Natural killer cell (primary cell): ENCODE data around the gene SLC22A12. TPM values are rescaled to one million over a fixed set of nuclear protein-coding genes. Genes with fewer than 3 reads are reported as not detected.

ENCODE experiments used
- ATAC-seq, 3 donors: fragments of 150-1000 bp in 2 of 3; fragments of 200-7000 bp in 1 of 3; cut with Tn5 transposase; 1 replicate in 1 of 3; 2 replicates in 2 of 3; pipeline ENCODE4 v1.10.0; 2021; ENCODE audit warnings: mild to moderate bottlenecking in 2 of 3, moderate library complexity in 2 of 3
- DNase-seq, 2 donors: peaks; one replicate each; pipeline versions ENCODE4 v3.0.0 to v3.0.0-alpha.2; 2013 to 2021; ENCODE audit warnings: mixed read lengths in 1 of 2
- H3K27ac ChIP-seq: one replicate; pipeline ENCODE4 v1.5.1; 2013; ENCODE audit warnings: mild to moderate bottlenecking, low read length
- H3K27me3 ChIP-seq: one replicate; pipeline ENCODE4 v1.6.1; 2013; ENCODE audit warnings: low read length; ENCODE audit not compliant: control insufficient read depth, insufficient read depth
- H3K36me3 ChIP-seq: one replicate; pipeline ENCODE4 v1.6.1; 2013; ENCODE audit warnings: low read length; ENCODE audit not compliant: control insufficient read depth, insufficient read depth
- H3K4me1 ChIP-seq: one replicate; pipeline ENCODE4 v1.6.1; 2013; ENCODE audit warnings: low read length; ENCODE audit not compliant: control insufficient read depth, insufficient read depth
- H3K4me3 ChIP-seq: one replicate; pipeline ENCODE4 v1.5.1; 2013; ENCODE audit warnings: low read length
- H3K9me3 ChIP-seq: one replicate; pipeline ENCODE4 v1.6.1; 2013; ENCODE audit warnings: low read length; ENCODE audit not compliant: control insufficient read depth, insufficient read depth
- H3K27ac Mint-ChIP-seq, 2 donors: one replicate each; pipeline ENCODE4 v1.8.0; 2022; ENCODE audit warnings: mild to moderate bottlenecking in 2 of 2, mixed read lengths in 2 of 2, moderate library complexity in 1 of 2
- H3K27me3 Mint-ChIP-seq, 2 donors: one replicate each; pipeline ENCODE4 v1.8.0; 2022; ENCODE audit warnings: low read depth in 2 of 2, mixed read lengths in 2 of 2
- H3K36me3 Mint-ChIP-seq: one replicate; pipeline ENCODE4 v1.8.0; 2022; ENCODE audit warnings: mixed read lengths
- H3K4me1 Mint-ChIP-seq, 2 donors: one replicate each; pipeline ENCODE4 v1.8.0; 2022; ENCODE audit warnings: mixed read lengths in 2 of 2
- H3K4me3 Mint-ChIP-seq: one replicate; pipeline ENCODE4 v1.8.0; 2022; ENCODE audit warnings: mild to moderate bottlenecking, moderate library complexity, mixed read lengths
- H3K9me3 Mint-ChIP-seq, 2 donors: one replicate each; pipeline ENCODE4 v1.8.0; 2022; ENCODE audit warnings: mixed read lengths in 2 of 2
- WGBS: methylation state at CpG from one replicate; pipeline ENCODE4 v1.1.7; 2013; ENCODE audit warnings: missing lambda C conversion rate; ENCODE audit not compliant: insufficient coverage; 5-methylcytosine and 5-hydroxymethylcytosine counted together
- intact Hi-C: fragments of 100-400 bp; cut with micrococcal nuclease; formaldehyde crosslinking; loops from one replicate; pipeline ENCODE4 v1.14.2; 2022
- total RNA-seq, 4 donors: library from RNA; stranded (reverse); fragments of 120-200 nt in 1 of 4; gene quantifications; one replicate each; pipeline versions ENCODE4 v1.2.3 to v1.2.4, GENCODE V29; 2013 to 2022
- TF ChIP-seq, protein P1 (sequence below): fragments of 200-600 bp; IDR thresholded peaks from one replicate; pipeline ENCODE4 v1.8.0; 2022; ENCODE audit warnings: antibody characterized with exemption

Gene SLC22A12
- total RNA-seq, 3 donors from 2014 or later (not counting 1 experiment from before 2014, with no cell fraction given), result not detected

- H3K27ac Mint-ChIP-seq, result no peak overlapping the region
- TF ChIP-seq, protein P1, sequence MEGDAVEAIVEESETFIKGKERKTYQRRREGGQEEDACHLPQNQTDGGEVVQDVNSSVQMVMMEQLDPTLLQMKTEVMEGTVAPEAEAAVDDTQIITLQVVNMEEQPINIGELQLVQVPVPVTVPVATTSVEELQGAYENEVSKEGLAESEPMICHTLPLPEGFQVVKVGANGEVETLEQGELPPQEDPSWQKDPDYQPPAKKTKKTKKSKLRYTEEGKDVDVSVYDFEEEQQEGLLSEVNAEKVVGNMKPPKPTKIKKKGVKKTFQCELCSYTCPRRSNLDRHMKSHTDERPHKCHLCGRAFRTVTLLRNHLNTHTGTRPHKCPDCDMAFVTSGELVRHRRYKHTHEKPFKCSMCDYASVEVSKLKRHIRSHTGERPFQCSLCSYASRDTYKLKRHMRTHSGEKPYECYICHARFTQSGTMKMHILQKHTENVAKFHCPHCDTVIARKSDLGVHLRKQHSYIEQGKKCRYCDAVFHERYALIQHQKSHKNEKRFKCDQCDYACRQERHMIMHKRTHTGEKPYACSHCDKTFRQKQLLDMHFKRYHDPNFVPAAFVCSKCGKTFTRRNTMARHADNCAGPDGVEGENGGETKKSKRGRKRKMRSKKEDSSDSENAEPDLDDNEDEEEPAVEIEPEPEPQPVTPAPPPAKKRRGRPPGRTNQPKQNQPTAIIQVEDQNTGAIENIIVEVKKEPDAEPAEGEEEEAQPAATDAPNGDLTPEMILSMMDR, result no peak
Measured at GRCh38 chr11:64600281-64600992, 9.4 kb downstream of the SLC22A12 start.

GRCh38 chr11:64601605-64602465, 10.8 kb downstream of the SLC22A12 start:
- Histone ChIP-seq H3K4me3 (no peak overlapping the region), H3K27ac (no peak overlapping the region), H3K4me1 (no peaks in the 10 kb centered on the region), H3K27me3 (no peaks in the 10 kb centered on the region), H3K36me3 (no peaks in the 10 kb centered on the region), H3K9me3 (no peaks in the 10 kb centered on the region)
- Mint-ChIP-seq H3K36me3 (no peaks in the 10 kb centered on the region), H3K4me1 (no peaks in the 10 kb centered on the region), H3K27me3 (peaks cover 0 to 6% of the 10 kb centered on the region in 2 donors), H3K4me3 (no peak overlapping the region), H3K9me3 (no peaks in the 10 kb centered on the region), H3K27ac (no peak overlapping the region)
- ATAC-seq (no peak), DNase-seq (no peak)
- 78% methylated on average over 12 of the region's 12 CpGs for WGBS
- intact Hi-C loops, result no loop called here
- TF ChIP-seq, protein P1, result no peak

More at GRCh38 chr11:64600281-64600992, 9.4 kb downstream of the SLC22A12 start:
- 86% methylated on average over 19 of the region's 19 CpGs for WGBS
- Histone ChIP-seq H3K9me3 (no peaks in the 10 kb centered on the region), H3K27me3 (no peaks in the 10 kb centered on the region), H3K27ac (no peak overlapping the region), H3K4me3 (no peak overlapping the region), H3K36me3 (no peaks in the 10 kb centered on the region), H3K4me1 (no peaks in the 10 kb centered on the region)
- ATAC-seq (no peak), DNase-seq (no peak)
- Mint-ChIP-seq H3K9me3 (no peaks in the 10 kb centered on the region), H3K4me1 (no peaks in the 10 kb centered on the region), H3K4me3 (no peak overlapping the region), H3K27me3 (peaks cover 0 to 4% of the 10 kb centered on the region in 2 donors), H3K36me3 (no peaks in the 10 kb centered on the region)
- intact Hi-C loops, result no loop called here

- Histone ChIP-seq H3K4me3 (no peak overlapping the region), H3K27me3 (no peaks in the 10 kb centered on the region), H3K36me3 (no peaks in the 10 kb centered on the region), H3K27ac (no peak overlapping the region), H3K9me3 (no peaks in the 10 kb centered on the region), H3K4me1 (no peaks in the 10 kb centered on the region)
- Mint-ChIP-seq H3K27me3 (peaks cover 0 to 3% of the 10 kb centered on the region in 2 donors), H3K9me3 (no peaks in the 10 kb centered on the region), H3K27ac (no peak overlapping the region), H3K36me3 (no peaks in the 10 kb centered on the region), H3K4me1 (no peaks in the 10 kb centered on the region), H3K4me3 (no peak overlapping the region)
- WGBS, result 91% methylated on average over 10 of the region's 10 CpGs
- intact Hi-C loops, result no loop called here
- ATAC-seq (no peak), DNase-seq (no peak)
- TF ChIP-seq, protein P1, result no peak
Measured at GRCh38 chr11:64602466-64603070, 11.5 kb downstream of the SLC22A12 start.
